H9 (cell line): ENCODE results near the gene PNKP. TPM values are rescaled to one million over a fixed set of nuclear protein-coding genes. Genes with fewer than 3 reads are reported as not detected.

Experiments
- DNase-seq: peaks from one replicate; pipeline ENCODE4 v3.0.0-alpha.2; 2017
- H2AFZ ChIP-seq: one replicate; pipeline ENCODE4 v1.6.1; 2013; ENCODE audit warnings: mild to moderate bottlenecking, low read length, control low read depth, moderate library complexity
- H2AK5ac ChIP-seq: 2 replicates; pipeline ENCODE4 v1.6.1; 2013; ENCODE audit warnings: low read length, control low read depth, mixed read lengths; ENCODE audit not compliant: insufficient read length
- H2BK120ac ChIP-seq: one replicate; pipeline ENCODE4 v1.6.1; 2013; ENCODE audit warnings: low read depth, mild to moderate bottlenecking, low read length, control low read depth, inconsistent platforms; ENCODE audit not compliant: poor library complexity, severe bottlenecking
- H2BK12ac ChIP-seq: 2 replicates; pipeline ENCODE4 v1.6.1; 2013; ENCODE audit warnings: low read length, control low read depth, mixed read lengths, low read depth; ENCODE audit not compliant: insufficient read length
- H2BK15ac ChIP-seq: 2 replicates; pipeline ENCODE4 v1.6.1; 2013; ENCODE audit warnings: low read depth, low read length, control low read depth
- H2BK20ac ChIP-seq: one replicate; pipeline ENCODE4 v1.6.1; 2013; ENCODE audit warnings: low read depth, mild to moderate bottlenecking, low read length, control low read depth, inconsistent platforms; ENCODE audit not compliant: poor library complexity, severe bottlenecking
- H2BK5ac ChIP-seq: 2 replicates; pipeline ENCODE4 v1.6.1; 2013; ENCODE audit warnings: low read length, control low read depth, mixed read lengths; ENCODE audit not compliant: insufficient read length
- H3K14ac ChIP-seq: 2 replicates; pipeline ENCODE4 v1.6.1; 2013; ENCODE audit warnings: low read length, control low read depth; ENCODE audit not compliant: insufficient read depth
- H3K18ac ChIP-seq: 2 replicates; pipeline ENCODE4 v1.6.1; 2013; ENCODE audit warnings: low read depth, mild to moderate bottlenecking, mixed read lengths, low read length, control low read depth; ENCODE audit not compliant: insufficient read length
- H3K23ac ChIP-seq: 2 replicates; pipeline ENCODE4 v1.6.1; 2013; ENCODE audit warnings: low read length, control low read depth, mixed read lengths, low read depth; ENCODE audit not compliant: insufficient read length
- H3K23me2 ChIP-seq: 2 replicates; pipeline ENCODE4 v1.6.1; 2013; ENCODE audit warnings: low read depth, mild to moderate bottlenecking, mixed read lengths, low read length, control low read depth; ENCODE audit not compliant: insufficient read length, poor library complexity, severe bottlenecking
- H3K27ac ChIP-seq: 2 replicates; pipeline ENCODE4 v1.5.1; 2013; ENCODE audit warnings: low read length, control low read depth, mixed read lengths, low read depth; ENCODE audit not compliant: insufficient read length
- H3K27me3 ChIP-seq: 2 replicates; pipeline ENCODE4 v1.6.1; 2013; ENCODE audit warnings: low read length, control low read depth, inconsistent platforms; ENCODE audit not compliant: insufficient read depth
- H3K4ac ChIP-seq: 2 replicates; pipeline ENCODE4 v1.6.1; 2013; ENCODE audit warnings: low read depth, mild to moderate bottlenecking, control low read depth, inconsistent platforms, low read length, moderate library complexity
- H3K4me1 ChIP-seq: 2 replicates; pipeline ENCODE4 v1.6.1; 2013; ENCODE audit warnings: low read length, control low read depth, inconsistent platforms; ENCODE audit not compliant: insufficient read depth
- H3K4me2 ChIP-seq: 2 replicates; pipeline ENCODE4 v1.6.1; 2013; ENCODE audit warnings: low read length, control low read depth, mixed read lengths; ENCODE audit not compliant: insufficient read length, insufficient read depth
- H3K56ac ChIP-seq: 2 replicates; pipeline ENCODE4 v1.6.1; 2013; ENCODE audit warnings: low read depth, mild to moderate bottlenecking, mixed read lengths, low read length, control low read depth; ENCODE audit not compliant: insufficient read length
- H3K79me1 ChIP-seq: 2 replicates; pipeline ENCODE4 v1.6.1; 2013; ENCODE audit warnings: low read depth, mild to moderate bottlenecking, moderate library complexity, low read length, control low read depth, inconsistent platforms; ENCODE audit not compliant: insufficient read depth, poor library complexity, severe bottlenecking
- H3K79me2 ChIP-seq: 2 replicates; pipeline ENCODE4 v1.6.1; 2013; ENCODE audit warnings: low read length, control low read depth, inconsistent platforms; ENCODE audit not compliant: insufficient read depth
- H3K9ac ChIP-seq: 2 replicates; pipeline ENCODE4 v1.6.1; 2013; ENCODE audit warnings: low read length, control low read depth, mixed read lengths; ENCODE audit not compliant: insufficient read length; ENCODE audit errors: extremely low read depth
- H3K9me3 ChIP-seq: one replicate; pipeline ENCODE4 v1.6.1; 2013; ENCODE audit warnings: low read depth, low read length, inconsistent platforms; ENCODE audit not compliant: control insufficient read depth
- H3T11ph ChIP-seq: one replicate; pipeline ENCODE4 v1.6.1; 2013; ENCODE audit warnings: mild to moderate bottlenecking, low read length, control low read depth, inconsistent platforms
- H4K20me1 ChIP-seq: one replicate; pipeline ENCODE4 v1.6.1; 2013; ENCODE audit not compliant: control insufficient read depth, insufficient read length, insufficient read depth
- H4K5ac ChIP-seq: 2 replicates; pipeline ENCODE4 v1.6.1; 2013; ENCODE audit warnings: low read depth, mild to moderate bottlenecking, mixed read lengths, low read length, control low read depth; ENCODE audit not compliant: insufficient read length
- H4K8ac ChIP-seq: replicated peaks from 2 replicates; pipeline ENCODE4 v1.6.1; 2013; ENCODE audit warnings: low read length, control low read depth, mixed read lengths, low read depth; ENCODE audit not compliant: insufficient read length
- H4K91ac ChIP-seq: 2 replicates; pipeline ENCODE4 v1.6.1; 2013; ENCODE audit warnings: low read depth, mild to moderate bottlenecking, moderate library complexity, mixed read lengths, low read length, control low read depth; ENCODE audit not compliant: insufficient read length
- H3K27ac Mint-ChIP-seq, 3 experiments: 2 replicates in 2 of 3; 3 replicates in 1 of 3; pipeline ENCODE4 v1.8.0; 2020 to 2021; ENCODE audit warnings: mixed read lengths in 3 of 3, mild to moderate bottlenecking in 1 of 3, moderate library complexity in 1 of 3
- H3K27me3 Mint-ChIP-seq: 2 replicates; pipeline ENCODE4 v1.8.0; 2021; ENCODE audit warnings: low read depth, mild to moderate bottlenecking, moderate library complexity, mixed read lengths
- H3K36me3 Mint-ChIP-seq, 3 experiments: 2 replicates in 2 of 3; 3 replicates in 1 of 3; pipeline ENCODE4 v1.8.0; 2020 to 2021; ENCODE audit warnings: low read depth in 3 of 3, mixed read lengths in 3 of 3; ENCODE audit not compliant: insufficient read depth in 1 of 3
- H3K4me1 Mint-ChIP-seq, 2 experiments: 2 replicates each; pipeline ENCODE4 v1.8.0; 2020; ENCODE audit warnings: mixed read lengths in 2 of 2
- H3K4me3 Mint-ChIP-seq, 2 experiments: 2 replicates in 1 of 2; 3 replicates in 1 of 2; pipeline ENCODE4 v1.8.0; 2020 to 2021; ENCODE audit warnings: mild to moderate bottlenecking in 2 of 2, mixed read lengths in 2 of 2, moderate library complexity in 1 of 2
- H3K9me3 Mint-ChIP-seq, 2 experiments: 2 replicates in 1 of 2; 3 replicates in 1 of 2; pipeline ENCODE4 v1.8.0; 2020; ENCODE audit warnings: mild to moderate bottlenecking in 2 of 2, mixed read lengths in 2 of 2, moderate library complexity in 1 of 2
- CTCF ChIP-seq: fragments of 200-600 bp; sonication (generic); conservative IDR thresholded peaks from 3 replicates; pipeline ENCODE4 v1.8.0; 2021; ENCODE audit warnings: antibody characterized with exemption, mild to moderate bottlenecking
- WGBS: extraction: QIAGEN DNeasy Blood & Tissue Kit; methylation state at CpG from one replicate; pipeline ENCODE4 v1.1.7; 2013; ENCODE audit warnings: missing lambda C conversion rate, low lambda C conversion rate, mixed read lengths; ENCODE audit not compliant: insufficient read length; ENCODE audit errors: extremely low coverage; 5-methylcytosine and 5-hydroxymethylcytosine counted together
- total RNA-seq: library from RNA; stranded (reverse); gene quantifications from 2 replicates; pipeline ENCODE4 v1.2.1, GENCODE V29; 2021

Gene PNKP
- total RNA-seq, 1 experiment from 2014 or later = 157 TPM

- H4K5ac ChIP-seq = no peak overlapping the region
- H3K9me3 Mint-ChIP-seq = no peaks in the 10 kb centered on the region
- H2BK20ac ChIP-seq = no peak overlapping the region
- H3K27ac Mint-ChIP-seq = no peak overlapping the region
- H2AFZ ChIP-seq = no peak overlapping the region
- H3K36me3 Mint-ChIP-seq = peaks cover 24 to 54% (median 46%) of the 10 kb centered on the region in 3 experiments; a peak in 6 of 7 replicates
- no peak overlapping the region for H3K56ac ChIP-seq
- H4K20me1 ChIP-seq = no peaks in the 10 kb centered on the region
- WGBS = no CpG with 5 or more reads among the region's 9 CpGs
- H3K27ac ChIP-seq = no peak overlapping the region
- no peak overlapping the region for H4K91ac ChIP-seq
- H3K27me3 Mint-ChIP-seq = no peaks in the 10 kb centered on the region
- no peak overlapping the region for H3K9ac ChIP-seq
- no peak overlapping the region for H2BK120ac ChIP-seq
- H2AK5ac ChIP-seq = no peak overlapping the region
- no peak overlapping the region for H3K23ac ChIP-seq
- H3K4ac ChIP-seq = no peak overlapping the region
- H3K18ac ChIP-seq = no peak overlapping the region
- no peak overlapping the region for H3K4me2 ChIP-seq
- no peak for TF ChIP-seq CTCF
- no peak overlapping the region for H3T11ph ChIP-seq
- no peaks in the 10 kb centered on the region for H3K79me1 ChIP-seq
- H3K4me1 Mint-ChIP-seq = no peaks in the 10 kb centered on the region
- DNase-seq = no peak
- no peaks in the 10 kb centered on the region for H3K23me2 ChIP-seq
- H2BK5ac ChIP-seq = no peak overlapping the region
- H2BK15ac ChIP-seq = no peak overlapping the region
- H3K27me3 ChIP-seq = no peaks in the 10 kb centered on the region
- no peaks in the 10 kb centered on the region for H3K9me3 ChIP-seq
- H3K4me1 ChIP-seq = no peaks in the 10 kb centered on the region
- no peak overlapping the region; a peak in 1 of 5 replicates for H3K4me3 Mint-ChIP-seq
- H2BK12ac ChIP-seq = no peak overlapping the region
- no peak overlapping the region for H3K14ac ChIP-seq
- H3K79me2 ChIP-seq = no peaks in the 10 kb centered on the region
- H4K8ac ChIP-seq = no peak overlapping the region
Observed at GRCh38 chr19:49832556-49832955, 34.8 kb downstream of the PNKP start.
